HepG2 (cell line): ENCODE data around the gene EVA1A. TPM values are rescaled to one million over a fixed set of nuclear protein-coding genes. Genes with fewer than 3 reads are reported as not detected.
A peak's percentile ranks its signal among the peaks of the same experiment; 100 is the strongest.

Experiments
- AFF4 ChIP-seq: sonication (generic); formaldehyde crosslinking; IDR thresholded peaks from 2 replicates; pipeline ENCODE4 v1.4.0; 2020; ENCODE audit warnings: missing genetic modification reagents
- CCDC6 ChIP-seq: sonication (generic); formaldehyde crosslinking; IDR thresholded peaks from 2 replicates; pipeline ENCODE4 v1.8.1; 2022; ENCODE audit warnings: mild to moderate bottlenecking, missing genetic modification reagents, moderate library complexity
- DNMT1 ChIP-seq: sonication (generic); formaldehyde crosslinking; IDR thresholded peaks from 2 replicates; pipeline ENCODE4 v1.5.1; 2020; ENCODE audit warnings: mild to moderate bottlenecking, missing genetic modification reagents
- FOXK2 ChIP-seq: fragments of 450-650 bp; IDR thresholded peaks from 2 replicates; pipeline ENCODE4 v1.6.1; 2016
- PAF1 ChIP-seq: IDR thresholded peaks from 2 replicates; pipeline ENCODE4 v1.6.1; 2016; ENCODE audit warnings: missing genetic modification reagents, missing compliant biosample characterization
- RBM39 ChIP-seq: fragments of 200-400 bp; formaldehyde crosslinking; IDR thresholded peaks from one replicate; pipeline ENCODE4 v1.6.1; 2018; ENCODE audit warnings: antibody characterized with exemption, mild to moderate bottlenecking, low read depth, low read length; ENCODE audit not compliant: poor library complexity, severe bottlenecking
- SMYD3 ChIP-seq: sonication (generic); formaldehyde crosslinking; IDR thresholded peaks from 2 replicates; pipeline ENCODE4 v1.8.1; 2023; ENCODE audit warnings: mild to moderate bottlenecking, missing genetic modification reagents
- SP1 ChIP-seq, 2 experiments: fragments of 450-650 bp in 1 of 2; sonication (generic) in 1 of 2; formaldehyde crosslinking in 1 of 2; IDR thresholded peaks; 2 replicates each; pipeline versions ENCODE4 v1.4.0 to v1.6.1; 2016 to 2020; ENCODE audit warnings: missing genetic modification reagents in 1 of 2
- ZBTB4 ChIP-seq: sonication (generic); formaldehyde crosslinking; IDR thresholded peaks from 2 replicates; pipeline ENCODE4 v1.4.0; 2020; ENCODE audit warnings: missing genetic modification reagents, mild to moderate bottlenecking, borderline replicate concordance
- ZNF138 ChIP-seq: sonication (generic); formaldehyde crosslinking; IDR thresholded peaks from 2 replicates; pipeline ENCODE4 v1.5.0; 2020; ENCODE audit warnings: mild to moderate bottlenecking, low read depth, missing genetic modification reagents
- ZNF644 ChIP-seq: IDR thresholded peaks from 2 replicates; pipeline ENCODE4 v1.6.1; 2016; ENCODE audit warnings: low read depth
- ZNF646 ChIP-seq: sonication (generic); formaldehyde crosslinking; IDR thresholded peaks from 2 replicates; pipeline ENCODE4 v1.9.0; 2021; ENCODE audit warnings: mild to moderate bottlenecking, missing genetic modification reagents
- ZNF670 ChIP-seq: sonication (generic); formaldehyde crosslinking; IDR thresholded peaks from 2 replicates; pipeline ENCODE4 v1.8.0; 2022; ENCODE audit warnings: mild to moderate bottlenecking, missing genetic modification reagents, borderline replicate concordance
- polyA plus RNA-seq, 8 experiments: library from polyadenylated mRNA; depleted of rRNA in 3 of 8; stranded (reverse) in 7 of 8; unstranded in 1 of 8; fragments of >200 nt; fragmentation: Illumina TruSeq in 4 of 8; extraction: Trizol in 4 of 8; gene quantifications; 2 replicates each; pipeline versions ENCODE4 v1.2.1 to v1.2.3, GENCODE V29; 2011 to 2016; ENCODE audit warnings: low read depth in 4 of 8, missing spikeins in 1 of 8, mixed read lengths in 1 of 8; ENCODE audit not compliant: insufficient read depth in 1 of 8
- total RNA-seq, 5 experiments: library from RNA; depleted of rRNA; stranded (reverse); fragments of >200 nt; fragmentation: Illumina TruSeq; extraction: Trizol; gene quantifications; 2 replicates each; pipeline ENCODE4 v1.2.3, GENCODE V29; 2016; ENCODE audit warnings: low read depth in 1 of 5
- TF ChIP-seq, protein P1 (sequence below): sonication (generic); formaldehyde crosslinking; IDR thresholded peaks from 2 replicates; pipeline ENCODE4 v1.4.0; 2020; ENCODE audit warnings: missing genetic modification reagents

Gene EVA1A
- total and polyA plus RNA-seq, 2 of the 13 experiments (the other 11 are each of a cell fraction or from before 2014, with no cell fraction given): 57.5 to 57.8 TPM

DNA sequence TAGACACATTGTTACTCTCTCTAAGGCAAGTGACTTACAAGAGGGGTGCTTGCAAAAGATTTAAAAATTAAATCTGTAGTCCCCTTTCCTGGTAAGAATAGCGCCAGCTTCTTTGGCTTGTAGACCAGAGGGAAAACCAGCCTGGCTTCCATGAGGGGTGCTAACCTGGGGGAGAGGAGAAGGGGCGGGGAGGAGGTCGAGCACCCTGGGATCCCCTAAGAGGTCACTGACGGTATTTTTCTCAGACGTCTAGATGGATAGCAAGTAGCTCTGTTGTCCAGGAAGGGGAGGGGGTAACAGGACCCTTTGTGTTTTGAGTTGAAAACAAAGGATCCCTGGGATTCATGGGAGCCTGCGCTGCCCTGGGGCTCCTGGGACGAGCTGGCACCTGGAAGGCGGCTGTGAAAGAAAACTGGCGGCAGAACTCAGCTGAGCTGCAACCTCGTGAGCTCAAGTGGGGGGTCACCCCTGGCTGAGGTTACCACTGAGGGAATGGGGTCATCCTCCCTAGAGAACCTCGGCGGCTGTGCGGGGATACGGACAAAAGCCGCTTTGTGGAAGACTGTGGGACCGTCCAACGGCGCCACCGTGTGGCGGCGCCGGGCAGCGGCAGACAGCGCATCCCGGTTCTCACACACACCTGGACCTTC lies 48.1 kb upstream of the EVA1A start (continued):
- TF ChIP-seq RBM39 (peak; percentile 79), DNMT1 (CRISPR knock-in tag) (no peak), ZNF644 (CRISPR knock-in tag) (no peak), ZBTB4 (CRISPR knock-in tag) (no peak), PAF1 (no peak), SMYD3 (CRISPR knock-in tag) (no peak), AFF4 (CRISPR knock-in tag) (no peak), FOXK2 (no peak), ZNF138 (CRISPR knock-in tag) (no peak), CCDC6 (CRISPR knock-in tag) (no peak), ZNF670 (CRISPR knock-in tag) (no peak), SP1 (IDR thresholded peaks at IDR 0.05) (no peak), SP1 (CRISPR knock-in tag; IDR thresholded peaks at IDR 0.05) (no peak), ZNF646 (CRISPR knock-in tag) (no peak)
- TF ChIP-seq, protein P1, sequence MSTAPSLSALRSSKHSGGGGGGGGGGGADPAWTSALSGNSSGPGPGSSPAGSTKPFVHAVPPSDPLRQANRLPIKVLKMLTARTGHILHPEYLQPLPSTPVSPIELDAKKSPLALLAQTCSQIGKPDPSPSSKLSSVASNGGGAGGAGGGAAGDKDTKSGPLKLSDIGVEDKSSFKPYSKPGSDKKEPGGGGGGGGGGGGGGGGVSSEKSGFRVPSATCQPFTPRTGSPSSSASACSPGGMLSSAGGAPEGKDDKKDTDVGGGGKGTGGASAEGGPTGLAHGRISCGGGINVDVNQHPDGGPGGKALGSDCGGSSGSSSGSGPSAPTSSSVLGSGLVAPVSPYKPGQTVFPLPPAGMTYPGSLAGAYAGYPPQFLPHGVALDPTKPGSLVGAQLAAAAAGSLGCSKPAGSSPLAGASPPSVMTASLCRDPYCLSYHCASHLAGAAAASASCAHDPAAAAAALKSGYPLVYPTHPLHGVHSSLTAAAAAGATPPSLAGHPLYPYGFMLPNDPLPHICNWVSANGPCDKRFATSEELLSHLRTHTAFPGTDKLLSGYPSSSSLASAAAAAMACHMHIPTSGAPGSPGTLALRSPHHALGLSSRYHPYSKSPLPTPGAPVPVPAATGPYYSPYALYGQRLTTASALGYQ (CRISPR knock-in tag): no peak
